ENCODE measurements around the gene ACTR5.
A peak's percentile ranks its signal among the peaks of the same experiment; 100 is the strongest.
"Not testable (repeated sequence)": the region's sequence is repeated elsewhere in the genome, so short reads cannot be mapped to it uniquely, and the experiment has no call there.

ACTR5 gene

GRCh38 chr20:38769376-38770295 lies 21.4 kb downstream of the ACTR5 start:
- DNase-seq, result no peak

DNA sequence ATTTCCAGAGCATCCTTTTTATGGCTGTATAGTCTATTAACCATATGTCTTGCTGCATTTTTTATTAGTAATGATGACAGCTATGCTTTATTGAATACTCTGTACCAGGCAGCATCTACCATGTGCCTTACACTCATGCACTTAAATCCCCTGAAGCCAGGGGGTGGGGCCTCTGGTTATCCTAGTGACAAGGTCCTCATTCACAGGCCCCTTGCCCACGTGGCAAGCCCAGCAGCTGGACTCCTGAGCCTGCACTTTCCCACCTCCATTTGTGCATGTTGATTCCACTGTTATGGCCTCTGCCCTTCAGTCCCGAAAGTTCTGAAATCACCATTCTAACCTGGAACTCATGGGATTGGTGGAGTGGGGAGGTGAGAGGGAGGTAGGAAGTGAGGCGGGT lies 22.3 kb downstream of the ACTR5 start:
- DNase-seq, result no peak

GRCh38 chr20:38770970-38771369 lies 22.7 kb downstream of the ACTR5 start:
- no peak for DNase-seq

GRCh38 chr20:38771621-38772020 lies 23.4 kb downstream of the ACTR5 start:
- DNase-seq, result no peak

DNA sequence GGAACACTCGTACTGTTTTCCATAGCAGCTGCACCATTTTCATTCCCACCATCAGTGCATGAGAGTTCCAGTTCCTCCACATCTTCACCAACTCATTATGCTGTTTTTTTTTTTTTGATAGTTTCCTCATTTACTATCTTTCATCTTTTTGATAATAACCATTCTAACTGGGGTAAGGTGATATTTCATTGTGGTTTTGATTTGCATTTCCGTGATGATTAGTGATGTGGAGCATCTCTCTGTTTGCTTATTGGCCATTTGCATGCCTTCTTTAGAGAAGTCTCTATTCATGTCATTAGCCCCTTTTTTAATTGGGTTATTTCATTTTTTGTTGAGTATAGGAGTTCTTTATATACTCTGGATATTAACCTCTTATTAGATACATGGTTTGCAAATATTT lies 25.9 kb downstream of the ACTR5 start:
- no peak for DNase-seq

DNA sequence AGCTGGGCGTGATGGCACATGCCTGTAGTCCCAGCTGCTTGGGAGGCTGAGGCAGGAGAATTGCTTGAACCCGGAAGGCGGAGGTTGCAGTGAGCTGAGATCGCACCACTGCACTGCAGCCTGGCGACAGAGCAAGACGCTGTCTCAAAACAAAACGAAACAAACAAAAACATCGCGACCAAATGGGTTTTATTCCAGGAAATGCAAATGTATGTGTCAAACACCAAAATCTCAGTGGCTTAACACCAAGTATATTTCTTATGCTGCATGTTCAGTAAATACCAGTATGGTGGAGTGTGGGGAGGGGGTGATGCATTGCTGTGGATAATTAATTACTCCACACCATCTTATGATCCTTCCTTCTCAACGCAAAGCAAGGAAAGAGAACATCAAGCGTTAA lies 28.1 kb downstream of the ACTR5 start:
- no peak for DNase-seq

- DNase-seq, result no peak
These were observed 31.2 kb downstream of the ACTR5 start for GRCh38 chr20:38779247-38780097.

DNA sequence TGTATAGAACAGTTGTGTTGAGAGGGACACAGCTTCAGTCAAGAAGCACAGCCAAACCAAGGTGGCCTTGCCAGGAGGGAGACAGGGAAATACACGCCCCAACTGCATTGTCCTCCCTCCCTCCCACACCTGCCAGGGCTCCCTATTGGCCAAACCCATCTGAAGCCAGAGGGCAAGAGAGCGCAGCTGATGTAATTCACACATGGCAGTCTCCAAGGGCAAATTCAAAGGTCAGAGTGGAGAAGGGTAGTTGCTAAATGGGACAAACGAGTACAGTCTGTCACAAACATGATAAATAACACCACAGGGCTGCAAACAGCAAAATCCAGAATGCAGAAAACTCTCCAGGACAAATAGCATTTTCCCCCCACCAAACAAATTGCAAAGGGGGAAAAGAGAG lies 34.0 kb downstream of the ACTR5 start:
- DNase-seq, result no peak

DNA sequence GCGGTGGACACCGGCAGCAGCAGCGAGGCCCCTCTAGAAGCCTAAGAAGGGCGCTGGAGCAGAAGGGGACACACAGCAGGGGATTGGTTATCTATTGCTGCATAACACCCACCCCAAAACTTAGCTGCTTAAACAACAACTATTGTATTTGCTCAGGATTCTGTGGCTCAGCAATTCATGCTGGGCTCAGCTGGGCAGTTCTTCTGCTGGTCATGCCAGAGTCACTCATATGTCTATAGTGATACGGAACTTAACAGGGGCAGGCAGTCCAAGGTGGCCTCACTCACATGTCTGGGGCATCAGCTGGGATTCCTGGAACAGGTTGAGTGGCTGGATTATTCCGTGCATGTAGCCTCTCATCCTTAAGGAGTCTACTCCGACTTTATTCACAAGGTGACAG lies 39.6 kb downstream of the ACTR5 start:
- DNase-seq, result no peak

DNA sequence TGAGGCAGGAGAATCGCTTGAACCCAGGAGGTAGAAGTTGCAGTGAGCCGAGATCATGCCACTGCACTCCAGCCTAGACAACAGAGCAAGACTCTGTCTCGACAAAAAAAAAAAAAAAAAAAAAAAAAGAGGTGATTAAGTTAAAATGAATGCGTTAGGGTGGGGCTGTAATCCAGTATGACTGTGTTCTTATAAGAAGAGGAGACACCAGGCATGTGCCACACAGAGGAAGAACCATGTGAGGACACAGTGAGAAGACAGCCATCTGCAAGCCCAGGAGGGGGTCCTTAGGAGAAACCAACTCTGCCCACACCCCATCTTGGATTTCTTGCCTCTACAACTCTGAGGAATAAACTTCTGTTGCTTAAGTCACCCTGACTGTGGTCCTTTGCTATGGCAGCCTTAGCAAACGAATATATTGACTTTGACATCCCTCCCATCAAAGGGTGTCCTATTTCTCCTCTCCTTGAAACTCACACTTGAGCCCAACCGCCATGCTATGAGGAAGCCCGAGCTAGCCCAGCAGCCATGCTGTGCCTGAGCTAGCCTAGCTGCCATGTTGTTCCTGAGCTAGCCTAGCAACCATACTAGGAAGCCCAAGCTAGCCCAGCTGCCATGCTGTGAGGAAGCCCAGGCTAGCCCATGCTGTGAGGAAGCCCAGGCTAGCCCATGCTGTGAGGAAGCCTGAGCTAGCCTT lies 41.4 kb downstream of the ACTR5 start:
- DNase-seq, result no peak

DNA sequence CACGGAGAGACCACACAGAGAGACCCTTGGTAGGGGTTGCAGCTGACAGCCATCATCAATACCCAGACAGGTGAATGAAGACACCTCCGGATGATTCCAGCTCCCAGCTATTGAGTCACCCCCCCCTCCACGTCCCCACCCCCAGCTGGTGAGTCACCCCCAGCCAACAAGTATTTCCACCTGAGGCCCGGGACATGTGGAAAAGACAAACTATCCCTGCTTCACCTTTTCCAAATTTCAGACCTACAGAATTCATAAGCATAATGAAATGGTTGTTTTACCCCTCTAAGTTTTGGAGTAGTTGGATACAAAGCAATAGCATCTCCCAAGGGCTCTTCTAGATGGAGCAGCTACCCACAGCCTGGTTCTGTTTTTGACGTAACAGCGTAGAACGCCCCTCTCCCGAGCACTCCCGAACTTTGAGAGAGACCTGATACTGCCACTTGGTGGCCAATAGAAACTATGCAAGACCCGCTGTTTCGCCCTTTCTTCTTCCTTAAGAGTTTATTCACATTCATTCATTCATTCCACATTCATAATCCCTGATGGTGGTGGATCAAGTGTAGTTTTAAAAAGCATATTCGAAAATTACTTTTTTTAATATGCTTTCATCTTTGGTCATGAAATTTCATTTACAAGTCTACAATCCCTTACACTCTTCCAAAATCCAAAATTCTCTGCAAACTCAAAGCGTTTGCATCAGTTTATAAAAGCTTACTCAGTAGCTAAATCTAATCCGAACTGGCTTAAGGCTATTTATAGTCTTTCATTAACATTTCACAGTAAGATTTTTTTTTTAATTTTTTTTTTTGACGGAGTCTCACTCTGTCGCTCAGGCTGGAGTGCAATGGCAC lies 42.2 kb downstream of the ACTR5 start:
- DNase-seq, result peak in 1 of 2 experiments; percentile 2

- no peak for DNase-seq
These were observed 43.0 kb downstream of the ACTR5 start for GRCh38 chr20:38791291-38791690.

DNA sequence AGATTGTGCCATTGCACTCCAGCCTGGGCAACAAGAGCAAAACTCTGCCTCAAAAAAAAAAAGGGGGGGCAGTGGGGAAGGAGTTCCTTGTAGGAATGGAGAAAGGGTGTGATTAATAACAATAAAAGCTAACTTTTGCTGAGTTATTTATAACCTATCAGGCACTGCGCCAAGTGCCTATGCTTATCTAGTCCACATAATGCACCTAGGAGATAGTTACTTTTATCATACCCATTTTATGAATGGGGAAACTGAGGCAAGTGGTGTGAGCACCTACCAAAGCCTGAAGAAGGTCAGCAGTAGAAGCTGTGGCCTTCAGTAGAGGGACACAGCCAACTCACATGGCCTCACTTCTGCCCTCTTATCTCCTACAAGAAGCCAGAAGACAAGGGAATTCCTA lies 43.7 kb downstream of the ACTR5 start:
- no peak for DNase-seq

- not testable (repeated sequence) for DNase-seq
These were observed 45.8 kb downstream of the ACTR5 start for GRCh38 chr20:38794057-38794456.

- no peak for DNase-seq
These were observed 50.0 kb downstream of the ACTR5 start for GRCh38 chr20:38798266-38798665.

- no peak for DNase-seq
These were observed 50.9 kb downstream of the ACTR5 start for GRCh38 chr20:38799203-38799602.

DNA sequence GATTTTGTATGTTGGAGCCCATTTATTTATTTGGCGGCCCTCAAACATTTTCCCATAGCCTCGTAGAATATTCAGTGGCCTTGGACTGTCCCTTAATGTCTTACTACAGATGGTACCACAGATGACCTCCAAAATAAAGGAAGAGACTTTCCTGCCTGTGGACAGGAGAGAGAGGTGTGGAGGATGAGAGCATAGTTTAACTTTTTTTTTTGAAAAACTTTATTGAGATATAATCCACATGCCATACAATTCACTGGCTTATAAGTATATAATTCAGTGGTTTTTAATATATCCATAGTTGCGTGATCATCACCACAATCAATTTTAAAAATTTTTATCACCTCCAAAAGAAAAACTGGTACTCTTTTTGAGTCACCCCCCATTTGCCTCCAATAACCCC lies 52.6 kb downstream of the ACTR5 start:
- DNase-seq, result no peak

- DNase-seq, result no peak
These were observed 56.0 kb downstream of the ACTR5 start for GRCh38 chr20:38804221-38804620.

DNA sequence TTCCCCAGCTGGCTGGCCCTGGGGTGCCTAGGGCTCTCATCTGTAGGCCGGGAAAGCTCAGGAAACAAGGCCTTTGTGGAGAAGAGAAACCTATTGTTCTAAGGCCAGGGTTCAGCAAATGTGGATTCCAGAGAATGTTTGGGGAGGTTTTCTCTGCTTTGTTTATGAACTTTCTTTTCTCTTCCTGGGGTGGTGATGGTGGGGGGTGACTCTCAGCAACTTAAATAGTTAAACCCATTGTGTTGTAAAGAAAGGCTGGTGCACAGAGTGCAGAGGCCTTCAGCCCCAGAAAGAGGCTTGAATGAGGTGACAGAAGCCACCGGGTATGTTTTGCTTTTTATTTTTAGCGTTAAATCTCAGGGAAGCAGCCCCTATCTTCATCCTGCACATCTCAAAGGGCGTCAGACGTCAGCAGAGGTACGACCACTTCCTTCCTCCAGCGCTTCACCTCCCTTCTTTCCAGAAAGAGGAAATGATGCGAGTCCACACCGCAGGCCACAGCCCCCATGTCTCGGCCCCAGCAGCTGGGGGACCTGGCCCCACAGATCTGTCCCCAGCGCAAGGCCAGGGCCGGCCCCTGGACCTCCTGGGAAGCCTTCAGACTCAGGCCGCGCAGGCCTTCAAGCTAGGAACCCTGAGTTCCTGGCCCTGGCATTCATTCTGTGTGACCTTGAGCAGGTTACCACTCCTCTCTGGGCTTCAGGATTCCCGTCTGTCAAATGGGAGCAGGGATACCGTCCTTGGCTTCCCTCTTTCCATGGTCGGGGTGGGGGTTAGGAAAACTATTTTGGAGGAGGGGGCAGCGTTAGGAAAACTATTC lies 56.6 kb downstream of the ACTR5 start:
- no peak for DNase-seq

DNA sequence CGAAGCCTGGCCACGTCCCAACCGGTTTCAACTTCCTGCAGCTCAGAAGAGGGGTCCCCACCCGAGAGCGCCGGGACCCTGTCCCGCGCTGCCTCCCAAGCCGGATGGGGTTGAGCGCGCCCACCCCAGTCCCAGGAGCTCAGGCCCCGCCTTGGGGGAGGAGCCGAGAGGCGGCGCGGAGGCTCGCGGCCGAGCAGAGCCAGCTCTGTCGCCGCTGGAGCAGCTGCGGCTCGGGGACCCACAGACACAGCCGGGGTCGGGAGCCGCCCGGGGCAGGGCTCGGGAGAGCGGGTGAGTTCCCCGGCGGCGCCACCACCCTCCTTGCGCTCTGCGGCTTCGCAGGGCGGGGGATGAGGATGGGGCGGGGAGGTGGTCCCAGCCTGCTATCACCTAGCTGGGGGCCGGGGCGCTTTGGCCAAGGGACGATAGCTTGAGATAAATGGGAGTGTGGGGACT lies 57.3 kb downstream of the ACTR5 start, which contains the start of gene PPP1R16B:
TSS of gene PPP1R16B (plus strand) at position 196 of the 456 bp plus-strand sequence. CDS start 30,229 bp downstream, outside the sequence.
- no peak for DNase-seq

All from SHP77 (cell line).